ENCODE measurements around the gene ARAP2.

The ARAP2 gene

GRCh38 chr4:36283912-36284465 is 39.7 kb upstream of the ARAP2 start:
- no peak for DNase-seq (ENCODE audit: low read depth)
- H3K4me3 ChIP-seq (ENCODE audit: control insufficient read depth, low read depth, low read length), result no peak overlapping the region
- no peak for TF ChIP-seq CTCF (IDR thresholded peaks at IDR 0.05; ENCODE audit: control insufficient read depth, insufficient read depth, low read depth, low read length, missing control alignments)

- no peak for DNase-seq (ENCODE audit: low read depth)
- no peak for TF ChIP-seq CTCF (IDR thresholded peaks at IDR 0.05; ENCODE audit: control insufficient read depth, insufficient read depth, low read depth, low read length, missing control alignments)
- H3K4me3 ChIP-seq (ENCODE audit: control insufficient read depth, low read depth, low read length), result no peak overlapping the region
Observed at GRCh38 chr4:36282503-36283030, 38.3 kb upstream of the ARAP2 start.

- DNase-seq (ENCODE audit: low read depth), result no peak
- no peak within 1 kb of the TSS for H3K4me3 ChIP-seq (ENCODE audit: control insufficient read depth, low read depth, low read length)
- TF ChIP-seq CTCF (IDR thresholded peaks at IDR 0.05; ENCODE audit: control insufficient read depth, insufficient read depth, low read depth, low read length, missing control alignments), result no peak
Observed at GRCh38 chr4:36281384-36282106, 37.2 kb upstream of the ARAP2 start, which contains the start of gene DTHD1. Gene DTHD1 (plus strand): TSS chr4:36281616. CDS start chr4:36281759, 143 bp downstream.

- TF ChIP-seq CTCF (IDR thresholded peaks at IDR 0.05; ENCODE audit: control insufficient read depth, insufficient read depth, low read depth, low read length, missing control alignments), result no peak
- no peak overlapping the region for H3K4me3 ChIP-seq (ENCODE audit: control insufficient read depth, low read depth, low read length)
- no peak for DNase-seq (ENCODE audit: low read depth)
Observed at GRCh38 chr4:36280555-36280954, 36.2 kb upstream of the ARAP2 start.

GRCh38 chr4:36278789-36279188 is 34.5 kb upstream of the ARAP2 start:
- DNase-seq (ENCODE audit: low read depth), result no peak
- no peak for TF ChIP-seq CTCF (IDR thresholded peaks at IDR 0.05; ENCODE audit: control insufficient read depth, insufficient read depth, low read depth, low read length, missing control alignments)
- H3K4me3 ChIP-seq (ENCODE audit: control insufficient read depth, low read depth, low read length), result no peak overlapping the region

- DNase-seq (ENCODE audit: low read depth), result no peak
- TF ChIP-seq CTCF (IDR thresholded peaks at IDR 0.05; ENCODE audit: control insufficient read depth, insufficient read depth, low read depth, low read length, missing control alignments), result no peak
Observed at GRCh38 chr4:36277533-36277932, 33.2 kb upstream of the ARAP2 start.

More at GRCh38 chr4:36277533-36277932, 33.2 kb upstream of the ARAP2 start:
- H3K4me3 ChIP-seq (ENCODE audit: control insufficient read depth, low read depth, low read length), result no peak overlapping the region
